Breast epithelium (tissue), 3 donors: Measurements from ENCODE around the gene TNFRSF6B.

Experiments used
- CTCF ChIP-seq, 3 donors: fragments of 450-650 bp; IDR thresholded peaks; one replicate each; pipeline ENCODE4 v1.5.1; 2016 to 2017; ENCODE audit warnings: antibody characterized with exemption in 3 of 3, mild to moderate bottlenecking in 3 of 3, moderate library complexity in 3 of 3
- POLR2A ChIP-seq: fragments of 450-650 bp; IDR thresholded peaks from one replicate; pipeline ENCODE4 v1.6.1; 2016; ENCODE audit warnings: antibody characterized with exemption, mild to moderate bottlenecking, moderate library complexity

- TF ChIP-seq POLR2A (no peak), CTCF (IDR thresholded peaks at IDR 0.05) (no peak)
Observed at GRCh38 chr20:63700199-63701050, 4.0 kb downstream of the TNFRSF6B start.
